ENCODE results near the gene TXNRD1. TPM values are rescaled to one million over a fixed set of nuclear protein-coding genes. Genes with fewer than 3 reads are reported as not detected.
"Not testable (repeated sequence)": the region's sequence is repeated elsewhere in the genome, so short reads cannot be mapped to it uniquely, and the experiment has no call there.

TXNRD1 gene
- total RNA-seq, 4 donors from 2014 or later = 94.1 to 240 (median 128) TPM

DNA sequence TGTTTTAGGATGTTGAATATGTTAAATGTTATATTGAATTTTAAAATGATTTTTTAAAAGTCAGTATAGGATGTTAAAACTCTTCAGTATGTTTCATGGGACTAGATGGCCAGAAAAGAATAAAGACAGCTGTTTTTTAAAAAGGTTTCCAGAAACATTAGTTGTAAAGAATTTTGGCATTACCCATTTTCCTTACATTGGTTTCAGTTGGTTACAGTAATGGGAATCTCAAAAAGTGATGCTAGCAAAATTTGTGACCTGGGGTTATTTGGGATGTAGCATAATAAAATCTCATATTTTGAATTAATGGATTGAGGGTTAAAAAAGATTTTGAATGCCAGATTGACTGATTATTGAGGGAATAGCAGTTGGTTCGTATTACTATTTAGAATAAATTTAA lies 113.2 kb downstream of the TXNRD1 start:
- Histone ChIP-seq H3K27me3 (no peaks in the 10 kb centered on the region), H3K4me1 (no peaks in the 10 kb centered on the region), H3K9me3 (no peaks in the 10 kb centered on the region), H3K4me3 (no peak overlapping the region), H3K27ac (no peak overlapping the region), H3K36me3 (peaks cover 0 to 78% (median 0%) of the 10 kb centered on the region in 3 donors)
- no peak for TF ChIP-seq POLR2A (IDR thresholded peaks at IDR 0.05)
- TF ChIP-seq, protein P1, sequence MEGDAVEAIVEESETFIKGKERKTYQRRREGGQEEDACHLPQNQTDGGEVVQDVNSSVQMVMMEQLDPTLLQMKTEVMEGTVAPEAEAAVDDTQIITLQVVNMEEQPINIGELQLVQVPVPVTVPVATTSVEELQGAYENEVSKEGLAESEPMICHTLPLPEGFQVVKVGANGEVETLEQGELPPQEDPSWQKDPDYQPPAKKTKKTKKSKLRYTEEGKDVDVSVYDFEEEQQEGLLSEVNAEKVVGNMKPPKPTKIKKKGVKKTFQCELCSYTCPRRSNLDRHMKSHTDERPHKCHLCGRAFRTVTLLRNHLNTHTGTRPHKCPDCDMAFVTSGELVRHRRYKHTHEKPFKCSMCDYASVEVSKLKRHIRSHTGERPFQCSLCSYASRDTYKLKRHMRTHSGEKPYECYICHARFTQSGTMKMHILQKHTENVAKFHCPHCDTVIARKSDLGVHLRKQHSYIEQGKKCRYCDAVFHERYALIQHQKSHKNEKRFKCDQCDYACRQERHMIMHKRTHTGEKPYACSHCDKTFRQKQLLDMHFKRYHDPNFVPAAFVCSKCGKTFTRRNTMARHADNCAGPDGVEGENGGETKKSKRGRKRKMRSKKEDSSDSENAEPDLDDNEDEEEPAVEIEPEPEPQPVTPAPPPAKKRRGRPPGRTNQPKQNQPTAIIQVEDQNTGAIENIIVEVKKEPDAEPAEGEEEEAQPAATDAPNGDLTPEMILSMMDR (IDR thresholded peaks at IDR 0.05) = no peak
- no peak for DNase-seq

DNA sequence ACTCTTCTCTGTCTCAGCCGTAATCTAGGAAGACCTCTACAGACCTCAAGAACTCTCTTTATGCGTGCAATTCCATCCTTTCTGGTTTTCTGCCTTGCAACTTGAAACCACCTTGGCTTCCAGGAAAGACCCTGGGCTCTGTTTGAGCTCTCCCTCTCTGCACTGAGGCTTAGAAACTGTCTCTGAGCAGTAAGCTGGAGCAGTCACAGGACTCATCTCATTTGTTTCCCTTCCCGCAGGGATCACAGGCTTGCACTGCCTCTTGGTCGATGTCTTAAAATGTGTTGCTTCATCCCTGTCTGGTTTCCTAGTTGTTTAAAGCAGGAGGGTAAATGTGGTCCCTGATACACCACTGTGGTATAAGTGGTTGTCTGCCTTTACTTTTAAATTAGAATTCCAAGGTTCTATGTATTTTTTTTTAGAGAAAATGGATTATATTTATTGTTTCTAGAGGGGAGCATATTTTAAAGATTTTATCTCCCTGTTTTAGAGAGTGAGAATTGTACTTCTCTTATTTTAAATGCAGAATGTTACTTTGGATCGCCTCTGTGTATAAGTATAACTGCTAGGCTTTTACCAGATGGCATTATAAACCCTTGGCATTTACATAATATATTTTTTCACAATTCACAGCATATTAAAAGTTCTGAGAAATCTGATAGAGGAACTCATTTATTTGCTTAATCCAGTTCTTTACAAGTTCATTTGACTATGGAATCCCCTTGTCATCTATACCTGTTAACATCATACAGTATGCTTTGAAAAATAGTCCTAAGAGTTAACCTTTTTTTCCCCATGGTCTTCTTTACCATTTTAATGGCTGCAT lies 114.3 kb downstream of the TXNRD1 start:
- no peak for TF ChIP-seq POLR2A (IDR thresholded peaks at IDR 0.05)
- TF ChIP-seq, protein P1 (IDR thresholded peaks at IDR 0.05) = no peak
- Histone ChIP-seq H3K4me3 (no peak overlapping the region), H3K27ac (no peak overlapping the region), H3K9me3 (no peaks in the 10 kb centered on the region), H3K36me3 (peaks cover 0 to 85% (median 0%) of the 10 kb centered on the region in 3 donors), H3K4me1 (no peaks in the 10 kb centered on the region), H3K27me3 (no peaks in the 10 kb centered on the region)
- no peak for DNase-seq

DNA sequence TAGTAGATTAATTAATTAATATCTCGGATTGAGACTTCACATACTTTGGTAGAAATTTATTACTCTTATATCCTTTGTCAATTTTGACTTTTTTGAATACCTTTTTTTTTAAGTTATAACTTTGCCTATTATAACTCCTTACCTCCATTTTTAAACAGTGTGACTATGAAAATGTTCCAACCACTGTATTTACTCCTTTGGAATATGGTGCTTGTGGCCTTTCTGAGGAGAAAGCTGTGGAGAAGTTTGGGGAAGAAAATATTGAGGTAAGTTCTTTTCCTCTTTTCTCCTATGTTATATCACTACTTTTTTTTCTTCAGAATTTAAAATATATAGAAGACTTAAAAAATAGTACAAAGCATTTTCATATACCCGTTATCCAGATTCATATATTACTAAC lies 115.8 kb downstream of the TXNRD1 start:
- no peaks in the 10 kb centered on the region for H3K9me3 ChIP-seq
- no peaks in the 10 kb centered on the region for H3K4me1 ChIP-seq
- no peak overlapping the region for H3K4me3 ChIP-seq
- TF ChIP-seq POLR2A (IDR thresholded peaks at IDR 0.05) = no peak
- TF ChIP-seq, protein P1 (IDR thresholded peaks at IDR 0.05) = no peak
- no peaks in the 10 kb centered on the region for H3K27me3 ChIP-seq
- no peak overlapping the region for H3K27ac ChIP-seq
- peaks cover 0 to 77% (median 0%) of the 10 kb centered on the region in 3 donors for H3K36me3 ChIP-seq
- DNase-seq = no peak

DNA sequence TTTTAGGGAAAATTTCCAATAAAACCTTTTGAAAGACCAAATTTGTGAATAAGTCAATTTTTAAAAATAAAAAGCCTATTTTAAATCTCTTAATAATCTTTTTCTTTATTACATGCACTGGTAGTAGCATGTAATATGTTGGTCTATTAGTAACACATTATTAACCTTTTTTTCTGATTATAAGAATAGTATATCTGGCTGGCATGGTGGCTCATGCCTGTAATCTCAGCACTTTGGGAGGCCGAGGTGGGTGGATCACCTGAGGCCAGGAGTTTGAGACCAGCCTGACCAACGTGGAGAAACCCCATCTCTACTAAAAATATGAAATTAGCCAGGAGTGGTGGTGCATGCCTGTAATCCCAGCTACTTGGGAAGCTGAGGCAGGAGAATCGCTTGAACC lies 116.7 kb downstream of the TXNRD1 start:
- not testable (repeated sequence) for H3K4me3 ChIP-seq
- H3K36me3 ChIP-seq = peaks cover 0 to 77% (median 0%) of the 10 kb centered on the region in 3 donors

DNA sequence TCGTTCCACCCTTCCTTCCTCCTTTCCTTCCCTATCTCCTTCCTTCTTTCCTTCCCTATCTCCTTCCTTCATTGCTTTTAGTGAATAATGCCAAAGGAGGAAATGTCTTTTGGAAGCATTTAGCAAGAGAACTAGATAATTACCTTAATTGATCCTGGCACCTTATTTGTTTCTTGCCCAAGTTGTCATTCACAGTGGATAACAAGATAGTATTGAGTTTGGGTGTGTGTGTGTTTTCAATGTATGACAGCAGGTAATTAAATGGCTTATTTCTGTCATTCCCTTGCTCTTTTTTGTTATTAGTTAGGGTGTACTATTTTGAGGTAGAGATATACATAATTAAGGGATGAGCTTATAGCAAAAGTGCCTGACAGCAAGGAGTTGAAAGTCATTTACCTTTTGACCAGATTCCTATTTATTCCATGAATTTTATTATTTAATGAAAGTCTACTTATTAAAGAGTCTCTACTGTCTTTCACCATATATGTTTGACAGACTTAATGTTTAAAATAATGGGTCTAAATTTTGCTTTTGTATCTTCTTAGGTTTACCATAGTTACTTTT lies 118.2 kb downstream of the TXNRD1 start:
- Histone ChIP-seq H3K4me3 (no peak overlapping the region), H3K36me3 (peaks cover 0 to 79% (median 0%) of the 10 kb centered on the region in 3 donors), H3K4me1 (no peaks in the 10 kb centered on the region), H3K27me3 (no peaks in the 10 kb centered on the region), H3K9me3 (no peaks in the 10 kb centered on the region), H3K27ac (no peak overlapping the region)
- TF ChIP-seq, protein P1 (IDR thresholded peaks at IDR 0.05) = no peak
- no peak for DNase-seq

More for the DNA sequence above, 116.7 kb downstream of the TXNRD1 start:
- not testable (repeated sequence) for H3K27me3 ChIP-seq, H3K9me3 ChIP-seq, H3K27ac ChIP-seq, H3K4me1 ChIP-seq, DNase-seq

DNA sequence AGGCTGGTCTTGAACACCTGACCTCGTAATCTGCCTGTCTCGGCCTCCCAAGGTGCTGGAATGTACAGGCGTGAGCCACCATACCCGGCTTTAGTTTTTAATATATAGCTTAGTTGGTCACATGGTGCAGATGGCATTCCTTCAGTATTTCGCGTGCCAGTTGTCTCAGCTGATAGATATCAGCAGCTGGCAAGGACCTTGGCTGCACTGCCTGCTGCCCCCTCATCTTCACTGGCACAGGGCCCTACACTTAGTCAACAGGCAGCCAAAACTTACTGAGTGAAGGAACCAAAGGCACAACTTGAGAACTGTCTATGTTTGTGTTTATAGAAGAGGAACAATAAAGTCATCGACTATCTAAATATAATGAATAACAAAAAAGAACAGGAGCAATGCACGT lies 119.0 kb downstream of the TXNRD1 start:
- DNase-seq = no peak
- Histone ChIP-seq H3K27ac (no peak overlapping the region), H3K4me3 (no peak overlapping the region), H3K9me3 (no peaks in the 10 kb centered on the region), H3K27me3 (no peaks in the 10 kb centered on the region), H3K4me1 (no peaks in the 10 kb centered on the region), H3K36me3 (peaks cover 0 to 79% (median 0%) of the 10 kb centered on the region in 3 donors)
- TF ChIP-seq, protein P1 (IDR thresholded peaks at IDR 0.05) = no peak
- TF ChIP-seq POLR2A (IDR thresholded peaks at IDR 0.05) = no peak

Measured in Peyer's patch (tissue), 4 donors.